Endometrial microvascular endothelial cells (primary cell): ENCODE data around the gene MICAL1. TPM values are rescaled to one million over a fixed set of nuclear protein-coding genes. Genes with fewer than 3 reads are reported as not detected.

Source experiments
- total RNA-seq: library from RNA; depleted of rRNA; stranded (reverse); fragments of >200 nt; gene quantifications from one replicate; pipeline ENCODE4 v1.2.3, GENCODE V29; 2015; ENCODE audit errors: inconsistent ontology term

MICAL1 gene
- total RNA-seq, 1 donor from 2014 or later, result 18.0 TPM

Other genes with a start within 250 kb of the MICAL1 start
- gene CD164, start 73.3 kb downstream of the MICAL1 start, total RNA-seq, result 177 TPM
- gene PPIL6, start 15.1 kb downstream of the MICAL1 start, total RNA-seq, result not detected
- gene SMPD2, start 15.0 kb downstream of the MICAL1 start, total RNA-seq, result 11.8 TPM
- 4.5 TPM for gene ZBTB24, start 27.4 kb upstream of the MICAL1 start, total RNA-seq
- gene AK9, start 235.4 kb upstream of the MICAL1 start, total RNA-seq, result 2.9 TPM
- 16.7 TPM for gene FIG4, start 235.5 kb upstream of the MICAL1 start, total RNA-seq